Jurkat, Clone E6-1 (cell line): Measurements from ENCODE around the gene PARD3.

Experiments
- DNase-seq: peaks from one replicate; pipeline ENCODE4 v3.0.0-alpha.2; 2011; ENCODE audit warnings: low read depth, low spot score
- H3K4me3 ChIP-seq: 2 replicates; pipeline ENCODE4 v1.5.1; 2011; ENCODE audit warnings: mild to moderate bottlenecking, low read length, control low read depth, moderate library complexity

The PARD3 gene

DNA sequence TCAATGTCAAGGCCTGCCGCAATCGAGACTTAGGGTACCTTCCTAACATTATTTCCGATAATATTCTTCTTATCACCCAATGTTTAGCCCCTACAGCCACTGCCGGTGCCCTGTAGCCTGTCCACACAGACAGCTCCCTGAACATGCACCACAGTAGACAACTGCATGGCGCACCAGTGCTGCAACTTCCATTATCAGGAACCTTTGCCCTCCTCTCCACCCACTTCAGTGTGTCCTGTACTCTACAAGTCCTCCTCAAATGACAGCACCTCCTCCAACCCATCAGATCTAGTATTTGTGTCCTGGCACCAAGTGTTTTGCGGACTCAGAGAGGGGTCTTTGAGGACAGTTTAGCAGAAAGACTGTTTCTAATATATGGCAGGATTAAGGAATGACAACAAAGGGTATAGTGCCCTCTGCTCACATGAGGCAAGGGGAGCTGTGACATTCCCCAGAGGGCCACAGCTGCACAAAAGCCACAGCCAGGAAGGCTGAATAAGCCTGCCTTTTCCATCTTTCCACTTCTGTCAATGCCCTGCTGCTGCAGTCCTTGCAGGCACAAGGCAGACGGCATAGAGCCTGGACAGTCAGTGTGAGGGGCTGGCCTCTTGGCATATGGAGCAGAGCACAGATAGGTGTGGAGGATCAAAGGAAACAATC lies 335.4 kb downstream of the PARD3 start:
- DNase-seq: no peak
- no peak overlapping the region for H3K4me3 ChIP-seq

DNA sequence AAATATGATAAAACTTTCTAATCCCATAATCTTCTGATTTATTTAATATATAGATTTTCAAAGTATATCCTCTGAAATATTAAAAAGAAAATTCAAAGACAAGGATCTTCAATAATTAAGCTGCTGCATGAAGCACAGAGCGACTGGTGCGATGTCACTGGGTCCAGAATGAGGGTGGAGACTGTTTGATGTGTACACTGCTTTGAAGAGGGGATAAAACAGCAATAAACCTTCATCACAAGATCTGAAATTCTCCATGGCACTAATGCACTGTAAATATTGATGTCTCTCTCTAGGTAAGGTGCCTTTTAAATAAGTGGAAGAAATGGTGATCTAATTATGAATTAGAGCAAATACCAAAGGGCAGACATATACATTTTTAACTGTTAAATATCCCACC lies 337.8 kb downstream of the PARD3 start:
- no peak overlapping the region for H3K4me3 ChIP-seq
- no peak for DNase-seq

DNA sequence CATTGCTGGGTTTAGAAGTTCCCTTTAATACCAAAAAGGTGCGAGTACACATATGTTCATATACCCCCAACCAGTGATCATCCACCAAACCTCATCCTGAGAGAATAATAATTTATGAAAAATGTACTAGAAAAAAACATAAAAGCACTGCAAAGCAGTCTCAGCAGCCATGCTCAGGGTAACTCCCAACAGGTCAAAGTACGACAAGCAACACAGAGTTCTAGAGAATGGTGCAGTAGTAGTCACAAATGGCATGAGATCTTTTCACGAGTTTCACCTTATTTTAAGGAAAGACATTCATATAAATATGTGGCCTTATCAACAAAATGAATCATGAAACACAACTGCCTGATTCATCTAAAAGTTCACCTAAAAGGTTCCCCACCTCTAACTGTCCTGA lies 338.5 kb downstream of the PARD3 start:
- DNase-seq: no peak
- no peak overlapping the region for H3K4me3 ChIP-seq

DNA sequence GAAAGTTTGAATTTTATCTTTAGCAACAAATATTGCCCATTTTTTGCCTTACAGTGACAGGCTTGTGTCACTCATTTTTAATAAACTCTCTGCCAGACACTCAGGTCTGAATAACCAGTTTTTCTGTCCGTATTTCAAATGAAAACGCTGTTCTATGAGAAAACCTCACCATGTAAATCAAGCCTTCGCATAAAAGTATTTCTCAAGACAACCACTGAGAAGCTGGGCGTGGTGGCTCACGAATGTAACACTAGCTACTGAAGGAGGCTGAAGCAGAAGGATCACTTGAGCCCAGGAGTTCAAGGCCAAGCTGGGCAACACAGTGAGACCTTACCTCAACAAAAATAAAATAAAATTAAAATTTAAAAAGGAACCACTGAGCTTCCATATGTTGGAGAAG lies 339.3 kb downstream of the PARD3 start:
- H3K4me3 ChIP-seq: no peak overlapping the region
- no peak for DNase-seq

DNA sequence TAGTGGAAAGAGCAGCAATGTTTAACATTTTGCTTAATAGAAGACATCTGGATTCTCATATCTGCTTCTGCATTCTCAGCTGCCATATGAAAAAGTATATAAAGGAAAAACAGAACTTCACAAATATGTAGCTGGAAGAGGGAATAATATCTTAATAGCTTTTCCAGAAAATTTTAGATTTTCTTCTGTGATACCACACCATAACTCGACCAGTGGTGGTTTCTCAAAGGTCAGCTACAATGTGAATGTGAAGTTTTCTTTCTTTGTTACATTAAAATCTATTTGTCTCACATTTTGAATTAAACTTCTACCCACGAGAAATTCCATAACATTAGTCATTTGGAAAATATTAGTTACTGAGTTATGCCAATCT lies 339.8 kb downstream of the PARD3 start:
- no peak overlapping the region for H3K4me3 ChIP-seq
- DNase-seq: no peak

DNA sequence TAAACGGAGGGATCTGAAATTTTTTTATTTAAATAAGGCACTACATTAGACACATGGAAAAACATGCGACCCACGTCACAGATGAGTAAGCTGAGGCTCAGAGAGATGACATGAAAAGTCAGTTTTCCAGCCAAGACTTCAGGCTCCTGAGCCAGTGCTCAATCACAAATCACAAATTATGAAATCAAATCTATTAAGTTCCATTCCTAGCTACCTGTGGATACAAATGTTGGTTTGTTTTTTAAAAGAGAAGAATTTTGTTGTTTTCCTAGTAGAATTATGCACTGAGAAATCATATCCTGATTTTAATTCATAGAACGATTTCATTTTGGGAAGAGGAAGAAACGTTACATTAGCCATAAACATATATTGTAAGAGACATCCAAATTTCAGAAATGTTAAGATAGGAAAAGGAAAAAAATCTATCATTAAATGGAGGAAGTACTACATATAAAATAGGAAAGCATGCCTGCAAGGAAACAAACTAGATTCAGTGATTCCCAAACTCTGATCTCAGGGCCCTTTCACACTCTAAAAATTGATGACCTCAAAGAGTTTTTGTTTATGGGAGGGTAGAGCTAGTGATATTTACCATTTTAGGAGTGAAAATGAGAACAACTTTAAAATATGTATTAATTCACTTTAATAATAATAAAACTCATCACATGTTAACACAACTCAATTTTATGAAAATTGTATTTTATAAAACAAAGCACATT lies 340.4 kb downstream of the PARD3 start:
- H3K4me3 ChIP-seq: no peak overlapping the region
- DNase-seq: no peak

DNA sequence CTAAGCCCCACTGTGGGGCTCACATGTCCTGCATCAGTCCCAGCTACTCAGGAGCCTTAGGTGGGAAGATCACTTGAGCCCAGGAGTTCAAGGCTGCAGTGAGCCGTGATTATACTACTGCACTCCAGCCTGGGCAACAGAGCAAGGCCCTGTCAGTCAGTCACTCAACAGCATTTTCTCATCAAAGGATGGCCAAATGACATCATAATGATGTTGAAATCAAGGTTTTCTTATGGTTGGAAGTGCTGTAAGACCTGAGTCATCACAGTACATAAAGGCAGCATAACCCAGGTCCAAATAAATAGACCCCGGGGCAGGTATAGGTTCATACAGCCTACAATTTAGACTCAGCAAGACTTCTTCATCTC lies 341.1 kb downstream of the PARD3 start:
- DNase-seq: no peak
- H3K4me3 ChIP-seq: no peak overlapping the region

DNA sequence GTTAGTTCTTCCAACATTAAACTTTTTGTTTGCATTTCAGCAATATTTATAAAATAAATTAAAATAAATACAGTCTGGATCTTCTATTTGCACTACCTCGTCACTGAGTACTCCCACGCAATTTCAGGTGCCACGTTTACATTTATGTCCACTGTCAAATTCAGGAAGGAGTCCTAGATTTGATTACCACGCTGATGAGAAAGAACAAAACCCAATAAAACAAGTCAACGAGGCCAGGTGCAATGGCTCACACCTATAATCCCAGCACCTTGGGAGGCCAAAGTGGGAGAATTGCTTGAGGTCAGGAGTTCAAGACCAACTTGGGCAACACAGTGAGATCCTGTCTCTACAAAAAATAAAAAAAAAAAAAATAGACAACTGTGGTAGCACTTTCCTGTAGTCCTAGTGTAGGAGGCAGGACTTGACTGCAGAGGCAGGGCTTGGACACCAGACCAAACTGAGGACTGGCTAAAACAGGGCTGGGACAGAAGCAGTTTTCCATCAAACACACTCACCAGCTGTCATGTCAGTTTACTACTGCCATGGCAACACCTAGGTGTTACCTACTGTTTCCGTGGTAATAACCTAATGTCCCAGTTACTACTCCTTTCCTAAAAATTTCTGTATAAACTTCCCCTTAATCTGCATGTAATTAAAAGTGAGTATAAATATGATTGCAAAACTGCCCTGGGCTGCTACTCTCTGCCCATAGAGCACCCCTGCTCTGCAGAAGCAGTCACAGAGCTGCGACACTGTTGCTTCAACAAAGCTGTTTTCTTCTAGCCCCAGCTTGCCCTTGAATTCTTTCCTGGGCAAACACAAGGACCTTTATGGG lies 341.7 kb downstream of the PARD3 start:
- no peak for DNase-seq
- H3K4me3 ChIP-seq: no peak overlapping the region

DNA sequence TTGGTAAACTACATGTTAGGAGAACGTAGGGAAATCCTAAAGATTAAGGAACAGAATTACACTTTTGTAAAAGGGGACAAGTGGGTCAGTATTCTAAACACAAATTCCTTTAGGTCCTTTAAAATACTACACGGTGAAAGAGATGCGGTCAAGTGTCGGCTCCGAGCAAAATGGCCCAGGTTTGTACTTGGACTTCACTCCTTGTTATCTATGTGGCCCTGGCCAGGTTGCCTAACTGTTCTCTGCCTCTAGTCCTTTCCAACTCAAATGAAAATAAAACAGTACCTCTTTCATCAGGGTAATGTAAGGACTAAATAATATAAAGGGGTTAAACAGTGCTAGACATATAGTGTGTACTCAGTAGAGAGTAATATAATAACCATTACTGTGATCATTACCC lies 344.8 kb downstream of the PARD3 start:
- H3K4me3 ChIP-seq: no peak overlapping the region
- DNase-seq: no peak

DNA sequence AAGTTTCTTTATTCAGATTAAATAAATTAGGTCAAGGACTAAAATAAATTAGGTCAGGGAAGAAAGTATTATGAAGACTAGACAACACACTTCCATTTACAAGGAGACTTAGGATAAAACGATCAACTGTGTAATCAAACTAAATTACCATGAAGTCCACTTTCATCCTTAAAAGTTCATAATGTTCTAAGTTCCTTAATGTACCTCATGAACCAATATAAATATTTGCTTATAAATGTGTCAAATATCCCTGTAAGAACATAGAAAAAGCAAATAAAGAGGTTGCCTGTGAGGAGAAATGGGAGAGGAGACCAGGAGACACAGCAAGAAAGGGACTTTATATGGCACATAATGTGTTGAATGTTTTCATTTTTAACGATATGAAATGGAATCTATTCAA lies 345.6 kb downstream of the PARD3 start:
- no peak for DNase-seq
- H3K4me3 ChIP-seq: no peak overlapping the region

DNA sequence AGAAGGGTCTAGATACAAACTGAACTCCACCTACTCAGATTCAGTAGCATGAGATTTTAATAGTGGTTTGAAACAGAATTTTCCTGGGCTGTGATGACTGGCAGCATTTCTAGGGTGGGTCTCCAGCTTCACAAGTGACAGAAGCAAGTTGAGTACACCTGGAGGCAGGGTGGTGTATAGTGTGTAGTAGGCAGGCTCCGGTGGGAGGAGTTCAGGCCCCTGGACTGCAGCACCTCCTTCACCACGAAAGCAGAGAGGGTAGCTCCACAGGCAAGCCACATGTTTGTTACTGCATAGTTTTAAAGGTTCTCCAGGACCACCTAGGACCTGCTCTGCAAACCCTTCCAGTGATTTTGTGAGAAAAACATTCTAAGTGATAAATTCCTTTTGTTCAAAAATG lies 347.2 kb downstream of the PARD3 start:
- H3K4me3 ChIP-seq: no peak overlapping the region
- no peak for DNase-seq

DNA sequence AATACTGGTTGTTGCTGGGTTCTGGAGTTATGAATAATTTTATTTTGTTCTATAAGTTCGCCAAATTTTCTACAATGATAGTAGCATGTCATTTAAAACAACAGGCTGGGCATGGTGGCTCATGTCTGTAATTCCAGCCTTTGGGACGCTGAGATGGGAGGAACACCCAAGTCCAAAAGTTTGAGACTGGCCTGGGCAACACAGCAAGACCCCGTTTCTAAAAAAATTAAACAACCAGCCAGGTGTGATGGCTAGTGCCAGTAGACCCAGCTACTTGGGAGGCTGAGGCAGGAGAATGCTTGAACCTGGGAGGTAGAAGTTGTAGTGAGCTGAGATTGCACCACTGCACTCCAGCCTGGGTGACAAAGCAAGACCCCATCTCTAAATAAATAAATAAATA lies 347.7 kb downstream of the PARD3 start:
- DNase-seq: no peak
- H3K4me3 ChIP-seq: no peak overlapping the region

DNA sequence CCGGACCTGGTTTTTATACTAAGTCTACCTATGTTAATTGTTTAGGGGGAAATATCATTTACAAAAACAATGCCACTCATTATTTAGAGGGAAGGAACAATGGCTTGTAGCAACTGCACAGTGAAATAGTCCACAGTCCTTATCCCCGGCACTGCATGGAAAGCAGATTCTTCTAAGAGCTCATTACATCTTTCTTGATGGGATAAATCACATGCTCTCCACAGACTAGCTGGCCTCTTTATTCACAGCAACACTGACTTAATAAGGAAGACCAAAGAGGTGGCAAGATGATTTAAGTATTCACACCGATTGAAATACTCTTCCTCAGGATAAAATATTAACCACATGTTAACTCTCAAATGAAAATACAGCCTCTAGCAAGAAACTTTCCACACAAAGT lies 349.4 kb downstream of the PARD3 start:
- DNase-seq: no peak

DNA sequence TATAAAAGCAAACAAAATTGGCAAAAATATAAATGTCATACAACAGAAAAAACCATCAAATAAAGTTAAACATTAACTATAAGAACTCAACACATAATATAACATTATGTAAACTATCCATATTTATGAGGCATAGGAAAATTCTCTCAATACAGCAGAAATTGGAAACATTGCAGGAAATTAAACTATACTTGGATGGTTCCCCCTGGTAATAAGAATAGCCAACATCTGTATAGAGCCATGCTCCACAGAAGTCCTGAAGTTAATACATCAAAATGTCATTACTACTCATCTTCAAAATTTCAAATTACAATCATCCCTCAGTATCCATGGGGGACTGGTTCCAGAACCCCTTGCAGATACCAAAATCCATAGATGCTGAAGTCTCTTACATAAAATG lies 350.5 kb downstream of the PARD3 start:
- no peak overlapping the region for H3K4me3 ChIP-seq
- DNase-seq: no peak

More for the DNA sequence above, 349.4 kb downstream of the PARD3 start:
- H3K4me3 ChIP-seq: no peak overlapping the region

DNA sequence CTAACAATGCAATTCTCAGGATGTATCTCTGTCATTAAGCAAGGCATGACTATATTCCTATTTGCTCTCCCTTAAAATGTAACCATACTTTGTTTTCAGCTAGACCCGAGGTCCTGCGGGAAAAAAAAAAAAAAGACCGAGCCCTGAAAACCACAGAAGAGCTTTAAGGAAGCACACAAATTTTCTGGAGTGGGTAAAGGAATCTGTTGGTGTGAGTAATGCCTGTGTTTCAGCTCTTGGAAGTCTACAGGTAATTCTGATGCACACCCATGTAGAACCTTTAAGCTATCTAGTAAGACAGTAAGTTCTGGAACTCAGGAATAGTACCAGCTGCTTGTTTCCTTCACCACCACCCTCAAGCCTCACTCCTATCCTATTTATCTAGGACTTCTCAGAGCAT lies 351.1 kb downstream of the PARD3 start:
- no peak for DNase-seq
- H3K4me3 ChIP-seq: no peak overlapping the region

DNA sequence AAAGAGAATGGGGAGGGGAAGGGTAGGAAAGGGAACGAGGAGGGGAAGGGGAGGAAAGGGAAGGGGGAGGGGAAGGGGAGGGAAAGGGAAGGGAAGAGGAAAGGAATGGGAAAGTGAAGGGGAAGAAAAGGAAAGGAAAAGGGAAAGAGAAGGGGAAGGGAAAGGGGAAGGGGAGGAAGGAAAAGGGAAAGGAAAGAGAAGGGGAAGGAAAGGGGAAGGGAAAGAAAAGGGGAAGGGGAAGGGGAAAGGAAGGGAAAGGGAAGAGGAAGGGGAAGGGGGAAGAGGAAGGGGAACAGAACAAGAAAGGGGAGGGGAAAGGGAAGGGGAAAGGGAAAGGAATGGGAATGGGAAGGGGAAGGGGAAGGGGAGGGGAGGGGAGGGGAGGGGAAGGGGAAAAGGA lies 352.1 kb downstream of the PARD3 start:
- no peak for DNase-seq
- no peak overlapping the region for H3K4me3 ChIP-seq

DNA sequence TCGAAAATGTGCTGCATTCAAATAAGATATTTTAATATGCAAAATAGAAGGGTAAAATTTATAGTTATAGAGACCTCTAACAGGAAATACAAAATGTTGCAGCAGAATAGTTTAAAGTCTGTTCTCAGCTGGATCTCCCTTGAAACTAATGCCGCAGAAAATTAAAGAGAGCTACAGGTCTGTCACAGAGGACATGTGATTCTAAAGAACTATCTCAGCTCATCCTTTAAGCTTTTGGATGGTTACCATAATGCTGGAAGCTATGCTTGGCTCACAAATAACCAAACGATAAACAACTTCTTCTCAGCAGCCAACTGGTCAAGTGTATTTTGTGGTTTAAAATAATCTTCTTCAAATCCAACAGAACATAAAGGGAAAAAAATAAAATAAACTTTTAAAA lies 353.0 kb downstream of the PARD3 start:
- H3K4me3 ChIP-seq: no peak overlapping the region
- DNase-seq: no peak

DNA sequence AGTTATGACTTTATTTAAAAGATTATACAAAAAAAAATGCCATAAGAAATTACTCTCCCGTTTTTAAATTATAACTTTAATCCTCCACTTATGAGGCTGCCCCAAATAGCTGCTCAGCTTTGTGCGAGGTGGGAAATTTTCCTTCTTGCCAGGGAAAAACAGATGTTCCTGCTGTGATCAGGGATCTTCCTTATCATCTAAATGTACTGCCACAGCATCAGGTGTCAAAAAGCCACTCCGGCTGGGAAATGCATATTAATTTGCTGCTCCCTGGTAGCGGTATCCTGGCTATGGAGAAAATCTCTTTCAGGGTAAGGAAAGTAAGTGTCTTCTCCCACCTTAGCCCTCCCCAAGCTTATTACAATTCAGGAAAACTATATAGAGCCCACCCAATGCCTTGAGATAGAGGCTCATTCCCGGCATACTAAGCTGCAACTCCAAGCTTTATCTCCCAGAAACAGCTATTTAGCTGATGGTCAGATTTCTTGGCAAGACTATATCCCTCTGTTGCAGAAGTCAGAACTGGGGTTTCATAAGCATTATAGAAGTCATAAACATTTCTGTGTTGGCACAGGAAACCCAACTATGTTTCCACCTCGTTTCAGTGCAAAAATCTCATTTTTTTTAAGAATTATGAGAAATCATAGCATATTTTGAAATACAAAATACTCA lies 360.4 kb downstream of the PARD3 start:
- no peak overlapping the region for H3K4me3 ChIP-seq
- no peak for DNase-seq

DNA sequence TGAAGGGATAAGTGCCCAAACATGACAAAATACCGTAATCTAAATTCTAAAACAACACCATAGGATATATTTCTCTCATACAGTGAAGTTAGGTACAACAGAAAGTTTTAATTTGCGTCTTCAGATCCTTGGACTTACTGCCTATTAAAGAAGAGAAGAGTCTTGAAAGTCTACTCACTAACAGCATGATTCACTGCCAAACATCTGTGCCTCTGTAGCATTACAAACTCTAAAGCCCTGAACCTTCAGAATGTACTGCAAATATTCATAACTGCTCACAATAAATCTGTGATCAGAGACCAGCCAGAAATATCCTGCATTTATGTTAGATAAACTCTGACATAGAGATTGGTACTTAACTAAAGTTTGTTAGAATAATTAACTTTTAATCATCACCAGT lies 365.3 kb downstream of the PARD3 start:
- DNase-seq: no peak
- no peak overlapping the region for H3K4me3 ChIP-seq

DNA sequence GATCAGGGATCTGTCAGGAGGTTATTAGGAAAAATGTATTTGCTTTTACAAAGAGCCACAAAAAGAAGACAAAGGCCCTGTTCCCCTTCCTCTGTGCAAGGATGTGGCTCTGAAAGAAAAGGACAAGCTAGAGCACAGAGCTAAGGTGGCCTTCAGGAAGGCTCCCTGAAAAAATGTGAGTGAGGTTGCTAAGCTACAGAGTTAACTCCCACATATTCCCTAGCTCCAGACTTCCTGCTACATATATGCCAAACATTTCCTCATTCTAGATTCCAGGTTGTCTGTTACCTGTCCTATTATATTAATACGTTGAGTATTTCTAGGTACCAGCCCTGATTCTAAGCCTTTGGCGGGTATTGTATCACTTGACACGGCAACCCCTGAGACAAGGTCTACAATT lies 369.0 kb downstream of the PARD3 start:
- H3K4me3 ChIP-seq: no peak overlapping the region
- DNase-seq: no peak
